AG09319 (cell line): ENCODE data around the gene CTU1.

Experiments used
- DNase-seq: peaks from one replicate; pipeline ENCODE4 v3.0.0-alpha.2; 2010; ENCODE audit warnings: low read depth; ENCODE audit errors: extremely low read depth
- CTCF ChIP-seq: IDR thresholded peaks from 2 replicates; pipeline ENCODE4 v1.5.1; 2011; ENCODE audit warnings: low read depth, mild to moderate bottlenecking, inconsistent platforms, low read length, moderate library complexity

The CTU1 gene

GRCh38 chr19:51071095-51071405 lies 37.2 kb downstream of the CTU1 start:
- DNase-seq: no peak
- no peak for TF ChIP-seq CTCF

- DNase-seq: no peak
- TF ChIP-seq CTCF: no peak
Observed at GRCh38 chr19:51070334-51071094, 37.7 kb downstream of the CTU1 start.

GRCh38 chr19:51066393-51067186 lies 41.6 kb downstream of the CTU1 start:
- DNase-seq: no peak
- no peak for TF ChIP-seq CTCF

GRCh38 chr19:51065221-51065960 lies 42.8 kb downstream of the CTU1 start:
- DNase-seq: no peak

GRCh38 chr19:51064534-51065220 lies 43.5 kb downstream of the CTU1 start, which contains the start of gene KLK13:
KLK13 (minus strand) TSS chr19:51065092; CDS start chr19:51065067, 25 bp downstream.
- DNase-seq: no peak
- no peak for TF ChIP-seq CTCF

More at GRCh38 chr19:51065221-51065960, 42.8 kb downstream of the CTU1 start:
- no peak for TF ChIP-seq CTCF

GRCh38 chr19:51063664-51064063 lies 44.5 kb downstream of the CTU1 start:
- DNase-seq: no peak
- no peak for TF ChIP-seq CTCF
